GM19328 (cell line): ENCODE measurements around the gene SH3BP2.
A peak's percentile ranks its signal among the peaks of the same experiment; 100 is the strongest.

Experiments
- ATAC-seq: cut with Tn5 transposase; IDR thresholded peaks from one replicate; pipeline ENCODE4 v1.9.1; 2021; ENCODE audit warnings: mild to moderate bottlenecking, moderate library complexity; ENCODE audit not compliant: unreplicated experiment

The SH3BP2 gene

DNA sequence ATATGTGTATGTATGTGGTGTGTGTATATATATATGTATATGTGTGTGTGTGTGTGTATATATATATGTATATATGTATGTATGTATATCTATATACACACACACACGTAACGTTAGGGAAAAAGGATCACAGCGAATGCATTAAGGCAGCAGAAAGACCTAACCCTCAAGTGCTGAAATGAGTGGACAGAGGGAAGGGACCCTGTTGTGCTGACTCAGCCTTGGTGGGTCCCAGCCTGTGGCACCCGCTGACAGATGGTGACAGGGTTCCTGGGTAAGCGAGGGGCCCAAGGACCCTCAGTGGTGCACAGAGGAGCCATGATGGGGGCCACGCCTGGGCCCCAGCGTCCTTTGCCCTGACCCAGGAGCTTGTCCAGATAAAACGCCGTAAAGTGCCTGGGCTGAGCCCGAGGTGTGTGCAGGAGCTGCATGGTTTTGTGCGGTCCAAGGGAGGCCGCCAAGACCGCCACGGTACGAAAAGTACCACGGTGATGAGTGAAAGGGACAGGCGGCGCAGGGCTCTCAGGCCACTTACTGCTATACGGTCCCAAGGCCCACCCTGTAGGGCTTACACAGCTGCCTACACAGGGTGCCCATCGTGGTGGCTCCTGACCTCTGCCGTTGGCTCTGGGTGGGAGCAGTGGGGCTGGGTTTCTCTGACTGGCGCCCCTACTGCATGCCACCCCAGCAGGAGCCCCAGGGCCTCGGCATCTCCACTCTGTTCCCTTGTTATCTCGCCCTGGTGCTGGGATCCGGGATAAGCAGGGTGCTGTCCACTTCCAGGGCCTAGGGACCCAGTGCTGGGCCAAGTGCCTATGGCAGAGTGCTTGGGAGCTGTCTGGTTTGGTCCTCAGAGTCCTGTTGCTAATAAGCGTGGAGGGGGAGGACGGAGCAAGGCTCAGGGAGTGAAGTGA lies 10.0 kb downstream of the SH3BP2 start:
- no peak for ATAC-seq

- ATAC-seq, result no peak
These were observed 11.0 kb downstream of the SH3BP2 start for GRCh38 chr4:2803624-2804448.

DNA sequence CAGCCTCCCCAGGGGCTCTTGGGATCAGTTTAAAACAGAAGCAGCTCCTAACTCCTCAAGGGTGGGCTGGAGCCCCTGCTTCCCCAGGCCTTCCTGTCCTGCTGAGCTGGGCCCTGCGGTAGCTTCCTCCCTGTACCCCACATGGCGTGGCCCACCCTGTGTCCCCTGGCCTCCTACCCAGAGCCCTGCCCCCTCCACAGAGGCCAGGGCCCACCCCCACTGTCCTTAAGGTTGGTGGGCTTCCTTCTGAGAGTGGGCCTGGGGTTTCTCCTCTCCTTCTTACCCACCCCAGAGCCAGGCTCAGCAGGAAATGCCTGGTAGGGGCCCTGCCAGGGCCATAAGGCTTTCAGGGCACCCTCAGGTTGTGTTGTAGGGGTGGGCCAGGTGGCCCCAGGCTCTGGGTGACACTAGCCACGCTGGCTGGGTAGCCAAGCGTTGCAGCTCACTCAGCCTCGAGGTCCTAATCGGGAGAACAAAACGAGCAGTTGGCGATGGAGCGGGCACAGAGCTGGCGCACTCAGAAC lies 11.6 kb downstream of the SH3BP2 start:
- no peak for ATAC-seq

GRCh38 chr4:2804973-2805501 lies 12.2 kb downstream of the SH3BP2 start:
- no peak for ATAC-seq

DNA sequence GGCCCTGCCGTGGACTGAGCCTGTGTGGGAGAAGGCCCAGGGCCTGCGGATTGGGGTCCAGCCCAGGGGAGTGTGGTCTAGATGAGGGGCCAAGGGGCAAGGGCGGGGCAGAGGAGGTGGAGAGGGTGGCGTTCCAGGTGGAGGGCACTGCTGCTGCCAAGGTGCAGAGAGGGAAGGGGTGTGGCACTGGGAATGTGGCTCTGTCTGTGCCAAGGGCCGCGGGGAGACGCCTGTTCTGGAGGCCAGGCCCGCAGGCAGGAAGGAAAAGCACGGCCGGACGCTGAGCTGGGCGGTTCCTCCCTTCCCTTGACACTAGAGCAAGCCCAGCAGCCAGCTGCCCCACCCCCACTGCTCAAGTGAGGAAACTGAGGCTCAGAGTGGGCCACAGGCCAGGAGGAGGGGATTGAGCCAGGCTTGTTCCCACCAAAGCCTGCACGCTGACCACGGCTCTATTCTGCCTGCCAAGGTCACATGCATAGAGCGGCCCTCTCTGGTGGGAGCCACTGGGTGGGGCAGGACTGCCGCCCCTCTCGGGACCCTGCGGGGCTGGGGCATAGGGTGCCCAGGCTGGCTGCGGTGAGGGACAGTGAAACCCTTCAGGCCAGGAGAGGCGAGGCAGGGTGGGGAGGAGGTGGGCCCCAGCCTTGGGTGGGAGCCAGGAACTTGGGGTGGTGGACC lies 13.0 kb downstream of the SH3BP2 start:
- ATAC-seq, result no peak

DNA sequence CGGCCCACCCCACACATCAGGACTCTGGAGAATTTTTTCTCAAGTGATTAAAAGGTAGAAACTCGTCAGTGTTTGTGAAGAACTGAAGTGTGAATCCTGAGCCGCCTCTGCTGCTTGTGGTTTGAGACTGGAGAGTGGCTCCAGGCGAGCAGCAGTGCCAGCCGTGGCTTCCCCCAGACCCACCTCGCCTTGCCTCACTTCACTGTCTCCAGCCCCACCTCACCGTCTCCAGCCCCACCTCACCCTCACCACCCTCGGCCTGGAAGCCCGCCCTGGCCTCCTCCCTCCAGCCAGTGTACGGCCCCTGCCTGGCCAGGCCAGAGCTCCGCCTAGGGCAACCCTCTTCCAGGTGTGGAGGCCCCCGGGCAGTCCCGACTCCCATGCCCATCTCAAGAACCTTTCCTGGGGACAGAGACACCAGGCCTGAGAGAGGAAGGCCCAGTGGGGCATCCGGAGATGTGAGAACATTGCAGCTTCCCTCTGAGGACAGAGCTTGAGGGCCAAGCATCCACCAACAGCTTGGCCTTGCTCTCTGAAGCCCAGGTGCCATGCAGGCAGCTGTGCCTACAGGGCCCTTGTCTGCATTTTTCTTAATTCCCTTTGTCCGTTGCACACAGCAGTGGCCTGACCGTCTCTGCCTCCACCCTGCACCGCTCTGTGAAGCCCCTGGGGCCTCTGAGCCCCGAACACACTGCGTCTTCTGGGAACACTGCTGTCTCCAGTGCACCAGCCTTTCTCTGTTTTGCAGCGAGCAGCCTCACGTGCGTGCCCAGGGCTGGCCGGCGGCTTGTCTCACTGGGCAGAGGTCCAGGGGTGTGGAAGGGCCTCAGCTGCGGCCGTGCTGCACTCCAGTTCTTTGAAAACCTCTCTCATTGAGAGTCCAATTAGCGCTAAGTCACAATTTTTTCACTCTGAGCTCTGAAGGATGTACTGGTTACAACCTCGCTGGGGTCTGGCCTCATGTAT lies 13.8 kb downstream of the SH3BP2 start:
- ATAC-seq, result no peak

DNA sequence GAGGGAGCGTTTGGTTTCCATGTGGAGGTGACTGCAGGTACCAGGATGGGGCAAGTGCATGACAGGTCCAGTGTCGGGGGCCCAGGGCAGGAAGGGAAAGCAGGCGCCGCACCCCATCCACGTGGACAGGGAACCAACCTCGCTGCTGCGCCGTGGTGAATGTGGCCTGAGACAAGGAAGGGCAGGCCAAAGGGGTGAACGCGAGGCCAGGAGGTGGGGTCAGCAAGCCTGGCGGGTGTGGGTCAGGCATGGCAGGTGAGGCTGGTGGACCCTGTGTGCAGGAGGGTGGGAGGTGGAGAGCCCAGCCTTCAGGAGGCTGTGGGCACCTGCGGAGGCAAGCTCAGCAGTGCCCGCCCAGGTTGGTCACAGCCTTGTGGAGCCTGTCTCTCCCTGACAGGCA lies 14.7 kb downstream of the SH3BP2 start:
- no peak for ATAC-seq

DNA sequence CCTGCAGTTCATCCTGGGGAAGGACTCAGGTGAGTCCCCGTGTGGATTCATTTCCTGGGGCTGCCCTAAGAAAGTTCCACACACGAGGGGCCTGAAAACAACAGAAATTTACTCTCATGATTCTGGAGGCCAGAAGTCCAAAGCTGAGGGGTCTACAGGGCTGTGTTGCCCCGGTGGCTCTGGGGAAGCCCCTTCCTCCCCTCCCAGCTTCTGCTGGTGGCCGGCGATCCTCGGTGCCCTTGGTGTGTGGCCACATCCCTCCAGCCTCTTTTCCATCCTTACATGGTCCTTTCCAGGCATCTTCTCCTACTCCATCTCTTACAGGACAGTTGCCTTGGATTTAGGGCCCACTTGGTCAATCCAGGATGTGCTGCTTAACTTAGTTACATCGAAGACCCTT lies 15.1 kb downstream of the SH3BP2 start:
- ATAC-seq, result no peak

- no peak for ATAC-seq
These were observed 16.8 kb downstream of the SH3BP2 start for GRCh38 chr4:2809610-2810180.

- no peak for ATAC-seq
These were observed 17.5 kb downstream of the SH3BP2 start for GRCh38 chr4:2810388-2810787.

DNA sequence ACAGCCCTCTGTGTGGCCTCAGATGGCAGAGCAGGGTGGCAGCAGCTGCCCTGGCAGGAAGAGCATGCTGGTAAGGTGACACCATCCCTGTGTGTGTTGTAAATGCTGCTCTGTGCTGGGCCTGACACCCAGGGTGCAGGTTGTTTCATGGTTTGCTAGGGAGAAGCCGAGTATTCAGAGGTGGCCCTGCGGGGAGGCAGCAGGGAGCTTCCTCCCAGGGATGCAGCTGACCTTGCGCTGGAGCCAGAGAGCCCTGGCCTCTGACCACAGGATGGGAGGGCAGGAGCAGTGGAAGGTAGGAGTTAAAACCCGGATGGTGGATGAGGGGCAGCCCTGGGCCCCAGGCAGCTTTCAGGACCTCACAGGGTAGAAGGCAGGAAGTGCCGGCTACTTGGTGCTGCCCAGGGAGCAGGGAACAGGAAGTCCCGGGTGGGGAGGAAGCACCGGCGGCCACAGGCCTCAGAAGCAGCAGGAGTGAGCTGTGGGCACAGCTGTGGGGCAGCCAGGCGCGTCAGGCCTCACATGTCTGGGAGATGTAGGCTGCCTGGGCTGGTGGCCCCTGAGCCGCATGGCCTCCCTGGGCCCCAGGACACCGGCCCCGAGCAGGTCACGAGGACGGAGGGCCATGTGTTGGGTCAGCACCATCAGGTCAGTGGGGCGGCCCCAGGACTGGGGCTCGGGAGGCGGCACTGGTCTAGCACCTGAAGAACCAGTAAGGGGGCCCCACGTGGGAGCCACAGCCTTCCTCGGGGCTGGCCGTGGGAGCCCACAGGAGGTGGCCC lies 19.1 kb downstream of the SH3BP2 start:
- peak; percentile 60 for ATAC-seq

GRCh38 chr4:2812612-2813354 lies 19.9 kb downstream of the SH3BP2 start:
- peak; percentile 2 for ATAC-seq

GRCh38 chr4:2813446-2814405 lies 20.8 kb downstream of the SH3BP2 start:
- ATAC-seq, result no peak

DNA sequence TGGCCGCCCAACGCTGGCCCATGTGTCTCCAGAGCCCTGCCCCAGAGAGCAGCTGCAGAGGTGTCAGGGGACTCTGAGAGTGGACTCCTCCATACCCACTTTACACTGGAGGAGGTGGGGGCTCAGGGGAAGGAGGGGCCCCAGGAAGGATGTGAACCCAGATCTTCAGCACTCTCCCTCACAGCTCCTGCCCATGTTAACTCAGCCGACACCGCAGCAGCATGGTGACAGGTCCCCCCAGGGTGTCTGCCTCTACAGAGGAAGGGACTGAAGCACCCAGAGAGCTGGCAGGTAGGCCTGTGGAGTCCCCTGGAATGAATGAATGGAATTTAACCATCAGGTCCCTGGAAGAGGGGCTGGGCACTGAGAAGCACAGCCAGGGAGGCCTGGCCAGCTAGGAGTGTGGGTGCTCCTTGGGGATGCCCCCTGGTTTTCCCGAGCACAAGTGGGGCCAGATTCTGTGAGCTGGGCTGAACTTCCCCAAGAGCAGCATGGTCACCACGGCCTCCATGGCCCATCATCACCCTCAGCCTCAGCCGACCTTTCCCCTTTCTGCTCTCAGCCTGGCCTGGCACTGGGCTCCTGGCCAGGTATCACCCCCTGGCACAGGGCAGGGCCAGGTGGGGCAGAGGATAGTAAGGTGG lies 21.9 kb downstream of the SH3BP2 start:
- no peak for ATAC-seq

DNA sequence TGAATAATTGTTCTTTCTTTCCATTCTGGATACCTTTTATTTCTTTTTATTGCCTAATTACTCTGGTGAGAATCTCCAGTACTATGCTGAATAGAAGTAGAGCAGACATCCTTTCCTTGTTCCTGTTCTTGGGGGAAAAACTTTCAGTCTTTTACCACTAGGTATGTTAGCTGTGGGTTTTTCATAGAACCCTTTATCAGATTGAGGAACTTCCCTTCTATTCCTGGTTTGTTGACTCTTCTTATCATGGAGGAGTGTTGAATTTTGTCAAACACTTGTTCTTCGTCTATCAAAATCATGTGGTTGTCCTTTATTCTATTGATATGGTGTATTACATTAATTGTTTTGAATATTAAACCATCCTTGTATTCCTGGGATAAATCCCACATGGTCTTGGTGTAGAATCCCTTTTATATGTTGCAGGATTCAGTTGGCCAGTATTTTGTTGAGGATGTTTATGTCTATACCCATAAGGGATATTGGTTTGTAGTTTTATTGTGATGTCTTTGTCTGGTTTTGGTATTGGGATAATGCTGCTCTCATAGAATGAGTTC lies 23.6 kb downstream of the SH3BP2 start:
- no peak for ATAC-seq

GRCh38 chr4:2817137-2817536 lies 24.3 kb downstream of the SH3BP2 start:
- no peak for ATAC-seq
